ENCODE measurements around the gene ARHGAP5.

Gene ARHGAP5

DNA sequence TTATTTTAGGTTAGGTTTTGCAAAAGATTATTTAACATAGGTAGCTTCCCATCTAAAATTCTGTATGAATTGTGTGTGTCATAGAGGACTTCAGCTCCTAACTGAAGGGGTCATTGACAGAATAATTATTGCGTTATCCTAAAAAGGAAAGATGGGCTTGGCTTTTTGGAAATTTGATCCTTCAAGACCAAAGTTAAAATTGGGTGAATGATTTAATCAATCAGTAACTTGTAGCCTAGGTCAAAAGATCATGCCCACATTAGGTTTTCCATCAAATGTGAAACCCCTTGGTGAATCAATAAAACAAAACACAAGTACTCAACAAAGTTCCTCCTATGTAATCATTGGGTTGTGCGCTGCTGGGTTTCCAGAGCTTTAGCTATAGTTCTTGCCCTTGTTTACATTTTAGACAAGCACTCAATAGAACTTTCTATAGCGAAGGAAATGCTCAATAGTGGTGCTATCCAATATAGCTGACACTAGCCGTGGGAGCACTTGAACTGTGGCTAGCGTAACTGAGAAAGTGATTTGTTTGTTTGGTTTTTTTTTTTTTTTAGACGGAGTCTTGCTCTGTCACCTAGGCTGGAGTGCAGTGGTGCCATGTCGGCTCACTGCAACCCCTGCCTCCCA is 37.6 kb upstream of the ARHGAP5 start:
- Mint-ChIP-seq H3K4me1 (peaks cover 10% of the 10 kb centered on the region), H3K27me3 (ENCODE audit: low read depth) (no peaks in the 10 kb centered on the region), H3K4me3 (no peak overlapping the region), H3K9me3 (no peaks in the 10 kb centered on the region), H3K27ac (no peak overlapping the region), H3K36me3 (ENCODE audit: low read depth) (no peaks in the 10 kb centered on the region)
- TF ChIP-seq, protein P1, sequence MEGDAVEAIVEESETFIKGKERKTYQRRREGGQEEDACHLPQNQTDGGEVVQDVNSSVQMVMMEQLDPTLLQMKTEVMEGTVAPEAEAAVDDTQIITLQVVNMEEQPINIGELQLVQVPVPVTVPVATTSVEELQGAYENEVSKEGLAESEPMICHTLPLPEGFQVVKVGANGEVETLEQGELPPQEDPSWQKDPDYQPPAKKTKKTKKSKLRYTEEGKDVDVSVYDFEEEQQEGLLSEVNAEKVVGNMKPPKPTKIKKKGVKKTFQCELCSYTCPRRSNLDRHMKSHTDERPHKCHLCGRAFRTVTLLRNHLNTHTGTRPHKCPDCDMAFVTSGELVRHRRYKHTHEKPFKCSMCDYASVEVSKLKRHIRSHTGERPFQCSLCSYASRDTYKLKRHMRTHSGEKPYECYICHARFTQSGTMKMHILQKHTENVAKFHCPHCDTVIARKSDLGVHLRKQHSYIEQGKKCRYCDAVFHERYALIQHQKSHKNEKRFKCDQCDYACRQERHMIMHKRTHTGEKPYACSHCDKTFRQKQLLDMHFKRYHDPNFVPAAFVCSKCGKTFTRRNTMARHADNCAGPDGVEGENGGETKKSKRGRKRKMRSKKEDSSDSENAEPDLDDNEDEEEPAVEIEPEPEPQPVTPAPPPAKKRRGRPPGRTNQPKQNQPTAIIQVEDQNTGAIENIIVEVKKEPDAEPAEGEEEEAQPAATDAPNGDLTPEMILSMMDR (IDR thresholded peaks at IDR 0.05; ENCODE audit: unreplicated experiment in 3 of 3), result no peak

DNA sequence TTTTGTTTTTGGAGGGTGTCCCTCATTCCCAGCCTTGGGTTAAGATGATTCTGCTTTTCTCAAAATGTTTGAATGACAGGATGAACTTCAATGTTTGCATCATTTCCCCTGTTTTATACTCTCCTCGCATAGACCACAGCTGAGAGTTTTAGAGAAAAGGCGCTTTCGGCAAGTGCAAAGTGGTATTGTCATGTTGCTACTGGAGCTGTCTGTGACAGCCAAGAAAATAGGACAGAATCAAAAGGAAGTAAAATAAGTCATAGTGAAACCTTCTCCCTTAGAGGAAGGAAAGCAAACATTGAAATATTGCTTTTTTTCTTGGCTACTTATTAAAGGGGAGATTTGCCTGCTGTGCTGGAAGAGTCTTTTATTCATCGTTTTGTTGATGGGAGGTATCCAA is 33.5 kb upstream of the ARHGAP5 start:
- Mint-ChIP-seq H3K36me3 (ENCODE audit: low read depth) (no peaks in the 10 kb centered on the region), H3K27ac (peak overlapping the region; percentile 23 to 31 (median 24)), H3K27me3 (ENCODE audit: low read depth) (peaks cover 4% of the 10 kb centered on the region), H3K9me3 (no peaks in the 10 kb centered on the region), H3K4me1 (peaks cover 10% of the 10 kb centered on the region), H3K4me3 (no peak overlapping the region)
- TF ChIP-seq, protein P1 (IDR thresholded peaks at IDR 0.05; ENCODE audit: unreplicated experiment in 3 of 3), result no peak

DNA sequence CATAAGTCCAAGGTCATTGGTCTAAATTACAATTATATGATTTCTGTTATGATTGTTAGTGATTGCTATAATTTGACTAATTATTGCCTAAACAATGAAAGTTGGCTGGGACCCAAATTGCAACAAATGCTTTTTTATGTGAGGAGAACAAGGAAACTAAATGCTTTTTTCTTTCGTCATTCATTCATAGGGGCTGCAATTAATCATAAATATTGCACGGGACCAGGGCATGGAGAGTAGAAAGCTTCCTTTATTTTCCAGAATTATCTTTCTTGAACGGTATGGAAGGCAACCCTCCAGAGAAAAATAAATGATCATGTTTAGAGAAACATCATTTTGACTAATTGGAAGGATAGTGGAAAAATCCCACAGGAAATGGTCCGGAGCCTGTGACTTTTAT is 32.6 kb upstream of the ARHGAP5 start:
- Mint-ChIP-seq H3K27ac (no peak overlapping the region), H3K9me3 (no peaks in the 10 kb centered on the region), H3K36me3 (ENCODE audit: low read depth) (no peaks in the 10 kb centered on the region), H3K4me3 (no peak overlapping the region), H3K4me1 (peaks cover 10% of the 10 kb centered on the region), H3K27me3 (ENCODE audit: low read depth) (peaks cover 4% of the 10 kb centered on the region)
- TF ChIP-seq, protein P1 (IDR thresholded peaks at IDR 0.05; ENCODE audit: unreplicated experiment in 3 of 3), result no peak

DNA sequence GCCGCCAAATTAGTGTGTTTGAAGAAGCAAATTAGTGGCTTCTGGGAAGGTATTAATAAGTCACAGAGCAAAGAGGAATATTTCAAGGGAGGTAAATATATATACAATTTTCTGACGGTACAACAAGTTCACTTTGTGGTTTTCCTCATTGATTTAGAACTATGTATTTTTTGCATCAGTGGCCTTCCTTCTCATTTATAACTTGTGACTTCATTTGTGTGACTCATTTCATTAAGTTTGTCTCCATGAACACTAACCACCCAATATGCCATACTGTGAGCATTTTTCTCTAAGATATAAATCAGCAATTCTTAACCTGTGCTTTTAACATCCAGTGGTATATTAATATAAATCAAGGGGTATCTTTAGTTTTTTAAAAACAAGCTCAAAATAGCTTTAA is 29.3 kb upstream of the ARHGAP5 start:
- Mint-ChIP-seq H3K4me3 (no peak overlapping the region), H3K27me3 (ENCODE audit: low read depth) (peaks cover 4% of the 10 kb centered on the region), H3K36me3 (ENCODE audit: low read depth) (no peaks in the 10 kb centered on the region), H3K27ac (no peak overlapping the region), H3K4me1 (peaks cover 9% of the 10 kb centered on the region), H3K9me3 (no peaks in the 10 kb centered on the region)
- TF ChIP-seq, protein P1 (IDR thresholded peaks at IDR 0.05; ENCODE audit: unreplicated experiment in 3 of 3), result no peak

- Mint-ChIP-seq H3K36me3 (ENCODE audit: low read depth) (no peaks in the 10 kb centered on the region), H3K27me3 (ENCODE audit: low read depth) (peaks cover 4% of the 10 kb centered on the region), H3K4me3 (no peak overlapping the region), H3K4me1 (no peaks in the 10 kb centered on the region), H3K27ac (no peak overlapping the region), H3K9me3 (peaks cover 4% of the 10 kb centered on the region)
- TF ChIP-seq, protein P1 (IDR thresholded peaks at IDR 0.05; ENCODE audit: unreplicated experiment in 3 of 3), result no peak
Measured at GRCh38 chr14:32049361-32050088, 27.6 kb upstream of the ARHGAP5 start.

GRCh38 chr14:32050878-32051277 is 26.2 kb upstream of the ARHGAP5 start:
- Mint-ChIP-seq H3K4me1 (no peaks in the 10 kb centered on the region), H3K4me3 (no peak overlapping the region), H3K36me3 (ENCODE audit: low read depth) (no peaks in the 10 kb centered on the region), H3K9me3 (peaks cover 6% of the 10 kb centered on the region), H3K27ac (no peak overlapping the region), H3K27me3 (ENCODE audit: low read depth) (peaks cover 4% of the 10 kb centered on the region)
- TF ChIP-seq, protein P1 (IDR thresholded peaks at IDR 0.05; ENCODE audit: unreplicated experiment in 3 of 3), result no peak
